DMS53 treated with DMSO at 0.1 percent for 48 hours (cell line): Measurements from ENCODE around the gene NAAA.
"Not testable (repeated sequence)": the region's sequence is repeated elsewhere in the genome, so short reads cannot be mapped to it uniquely, and the experiment has no call there.

Experiments
- DNase-seq: peaks from one replicate; lab custom pipeline; 2025; ENCODE audit not compliant: unreplicated experiment; lab: John Stamatoyannopoulos, UW

The NAAA gene

DNA sequence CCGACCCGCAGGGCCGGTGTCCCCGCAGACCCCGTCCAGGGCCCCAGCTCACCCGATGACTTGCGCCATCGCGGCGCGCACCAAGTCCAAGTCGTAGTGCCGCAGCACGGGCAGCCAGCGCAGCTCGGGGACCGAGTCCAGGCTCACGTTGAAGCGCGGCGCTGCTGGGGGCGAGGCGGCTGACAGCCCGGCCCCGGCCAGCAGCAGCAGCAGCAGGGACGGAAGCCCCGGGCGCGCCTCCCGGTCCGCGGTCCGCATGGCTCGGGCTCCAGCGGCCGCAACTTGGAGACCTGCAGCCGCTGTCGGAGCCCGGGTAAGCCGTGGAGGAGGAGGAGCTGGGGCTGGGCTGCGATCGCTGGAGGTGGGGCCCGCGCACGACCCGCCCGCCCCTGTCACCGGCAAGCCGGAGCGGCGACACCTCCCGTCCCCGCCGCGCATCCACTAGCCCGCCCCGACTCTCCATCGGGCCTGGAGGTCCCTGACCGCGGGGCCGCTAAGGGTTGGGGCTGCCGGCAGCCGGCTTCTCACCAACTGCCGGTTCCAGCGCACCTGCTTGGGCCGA, at the start of gene NAAA:
TSS of gene NAAA (minus strand) at position 322 of the 562 bp plus-strand sequence. CDS start at position 258, 64 bp downstream.
- peak; percentile 51 for DNase-seq

- no peak for DNase-seq
These were observed 49.2 kb upstream of the NAAA start for GRCh38 chr4:75989846-75990528.

GRCh38 chr4:75985116-75985515, 44.3 kb upstream of the NAAA start:
- DNase-seq: no peak

DNA sequence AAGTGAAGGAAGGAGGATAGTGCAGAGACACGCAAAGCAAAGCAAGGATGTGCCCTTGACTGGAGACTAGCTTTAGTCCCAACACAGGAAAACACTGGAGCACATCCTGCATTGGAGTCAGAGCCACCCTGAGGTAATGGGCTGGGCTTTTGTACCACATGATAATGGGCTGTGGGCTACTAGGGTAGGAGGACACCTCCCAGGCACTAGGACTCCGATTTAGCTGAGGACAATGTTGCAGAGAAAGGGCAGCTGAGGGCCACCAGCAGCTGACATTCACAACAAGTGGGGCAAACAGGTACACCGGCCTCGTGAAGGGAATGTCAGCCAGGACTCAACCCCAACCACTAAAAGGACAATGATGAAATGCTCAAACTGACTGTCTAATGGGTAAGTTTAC, 39.8 kb upstream of the NAAA start:
- DNase-seq: no peak

- no peak for DNase-seq
These were observed 35.4 kb upstream of the NAAA start for GRCh38 chr4:75976177-75976576.

GRCh38 chr4:75973766-75974165, 33.0 kb upstream of the NAAA start:
- no peak for DNase-seq

- DNase-seq: no peak
These were observed 27.3 kb upstream of the NAAA start for GRCh38 chr4:75968084-75968483.

GRCh38 chr4:75963558-75963957, 22.7 kb upstream of the NAAA start:
- no peak for DNase-seq

DNA sequence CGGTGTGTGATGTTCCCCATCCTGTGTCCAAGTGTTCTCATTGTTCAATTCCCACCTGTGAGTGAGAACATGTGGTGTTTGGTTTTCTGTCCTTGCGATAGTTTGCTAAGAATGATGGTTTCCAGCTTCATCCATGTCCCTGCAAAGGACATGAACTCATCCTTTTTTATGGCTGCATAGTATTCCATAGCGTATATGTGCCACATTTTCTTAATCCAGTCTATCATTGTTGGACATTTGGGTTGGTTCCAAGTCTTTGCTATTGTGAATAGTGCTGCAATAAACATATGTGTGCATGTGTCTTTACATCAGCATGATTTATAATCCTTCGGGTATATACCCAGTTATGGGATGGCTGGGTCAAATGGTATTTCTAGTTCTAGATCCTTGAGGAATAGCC, 21.3 kb upstream of the NAAA start:
- not testable (repeated sequence) for DNase-seq

DNA sequence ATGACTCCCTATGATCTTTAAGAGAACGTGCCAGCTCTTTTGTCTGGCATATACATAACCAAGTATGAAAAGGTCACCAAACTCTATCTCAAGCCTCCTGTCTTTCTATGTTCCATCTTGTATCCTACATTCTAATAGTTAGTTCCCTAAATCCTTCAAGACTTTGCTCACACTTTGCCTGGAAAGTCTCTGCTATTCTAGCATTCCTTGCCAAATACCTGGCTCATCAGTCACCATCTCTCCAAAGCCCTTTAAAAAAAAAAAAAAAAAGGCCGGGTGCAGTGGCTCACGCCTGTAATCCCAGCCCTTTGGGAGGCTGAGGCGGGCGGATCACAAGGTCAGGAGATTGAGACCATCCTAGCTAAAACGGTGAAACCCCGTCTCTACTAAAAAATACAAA, 17.7 kb upstream of the NAAA start:
- DNase-seq: not testable (repeated sequence)

DNA sequence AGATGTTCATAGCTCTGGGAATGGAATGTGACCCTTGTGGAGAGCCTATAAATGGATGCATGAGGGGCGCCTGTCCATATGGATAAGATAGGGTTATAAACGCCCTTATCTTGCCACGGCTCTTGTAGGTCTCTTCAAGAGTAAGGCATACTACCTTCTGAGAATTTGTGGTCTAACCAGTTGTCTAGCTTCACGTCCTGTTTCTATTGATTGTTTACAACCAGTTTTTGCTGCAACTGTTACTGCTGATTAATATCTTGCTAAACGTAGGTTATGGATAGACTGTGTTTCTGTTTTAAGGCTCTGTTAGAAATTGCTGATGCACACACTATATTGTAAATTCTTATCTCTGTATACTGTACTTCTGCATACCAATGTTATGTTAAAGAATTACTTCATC, 14.0 kb upstream of the NAAA start:
- DNase-seq: not testable (repeated sequence)

DNA sequence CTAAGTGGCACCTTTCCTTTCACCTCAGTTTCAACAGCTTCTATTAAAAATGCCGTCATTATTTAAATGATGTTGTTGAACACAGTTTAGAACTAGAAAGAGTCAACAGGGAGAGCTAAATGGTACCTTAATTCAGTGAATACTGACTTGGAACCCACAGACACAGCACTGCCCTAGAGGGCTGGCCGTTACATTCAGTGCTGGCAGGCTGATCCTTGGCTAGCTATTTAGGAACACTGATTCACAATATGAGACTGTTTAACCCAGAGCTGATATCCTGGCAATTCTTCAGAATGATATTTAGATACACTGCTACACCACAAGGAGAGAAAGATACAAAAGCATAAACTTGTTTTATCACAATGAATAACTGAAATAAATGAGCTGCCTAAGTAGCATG, 12.7 kb upstream of the NAAA start:
- no peak for DNase-seq

GRCh38 chr4:75950213-75950815, 9.5 kb upstream of the NAAA start:
- no peak for DNase-seq

DNA sequence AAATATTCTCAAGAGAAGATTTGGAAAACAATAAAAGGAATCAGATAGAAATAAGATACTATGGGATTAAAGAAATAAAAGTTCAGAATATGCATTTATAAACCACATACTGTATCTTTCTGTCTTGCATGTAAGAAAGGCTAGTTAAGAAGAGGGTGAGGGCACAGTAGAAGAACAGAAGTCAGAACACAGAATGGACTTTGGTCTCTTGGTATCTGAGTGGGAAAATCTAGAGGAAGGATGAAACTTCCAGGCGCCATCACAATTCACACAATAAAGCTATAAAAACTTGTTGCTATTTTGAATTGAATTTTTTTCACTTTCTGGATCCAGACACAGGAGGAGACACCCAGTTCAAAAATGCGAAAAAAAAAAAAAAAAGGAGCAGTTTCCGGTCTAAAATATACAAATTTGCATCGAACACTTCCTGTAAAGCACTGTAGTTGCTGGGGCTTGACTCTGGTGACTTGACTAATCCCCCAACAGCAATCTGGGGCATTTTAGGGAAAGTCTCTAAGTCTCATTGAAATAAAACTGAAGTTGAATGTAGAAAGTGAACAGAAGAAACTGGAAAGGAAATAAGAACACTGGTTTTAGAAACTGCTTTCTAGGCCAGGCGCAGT, 8.1 kb upstream of the NAAA start:
- DNase-seq: no peak

- peak; percentile 17 for DNase-seq
These were observed 722 bp downstream of the NAAA start for GRCh38 chr4:75939890-75940691.

- DNase-seq: no peak
These were observed 5.2 kb downstream of the NAAA start for GRCh38 chr4:75935628-75936027.

DNA sequence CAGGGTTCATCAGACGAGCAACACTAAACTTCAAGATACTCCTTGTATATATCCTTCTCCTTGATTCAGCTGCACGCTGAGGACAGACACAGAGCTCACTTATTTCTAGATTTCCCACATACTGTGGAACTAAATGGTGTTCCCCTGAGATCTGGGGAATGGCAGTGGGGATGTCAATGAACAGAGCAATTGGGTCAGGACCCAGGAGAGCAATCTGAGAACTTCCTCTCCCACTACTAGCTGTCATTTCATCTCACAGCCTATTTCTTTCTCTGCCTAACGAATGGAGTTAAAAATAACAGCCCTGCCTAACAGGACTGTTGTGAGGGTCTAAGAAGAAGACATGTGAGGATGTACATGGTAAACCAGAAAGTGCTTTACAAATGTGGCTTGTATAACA, 10.7 kb downstream of the NAAA start:
- DNase-seq: no peak

DNA sequence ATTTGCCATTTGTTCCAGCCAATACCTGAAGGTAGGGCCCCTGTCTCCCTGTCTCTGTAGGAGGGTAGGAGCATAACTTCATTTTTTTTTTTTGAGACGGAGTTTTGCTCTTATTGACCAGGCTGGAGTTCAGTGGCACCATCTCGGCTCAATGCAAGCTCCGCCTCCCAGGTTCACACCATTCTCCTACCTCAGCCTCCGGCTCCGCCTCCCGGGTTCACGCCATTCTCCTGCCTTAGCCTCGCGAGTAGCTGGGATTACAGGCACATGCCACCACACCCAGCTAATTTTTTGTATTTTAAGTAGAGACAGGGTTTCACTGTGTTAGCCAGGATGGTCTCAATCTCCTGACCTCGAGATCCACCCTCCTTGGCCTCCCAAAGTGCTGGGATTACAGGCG, 15.9 kb downstream of the NAAA start:
- DNase-seq: not testable (repeated sequence)

DNA sequence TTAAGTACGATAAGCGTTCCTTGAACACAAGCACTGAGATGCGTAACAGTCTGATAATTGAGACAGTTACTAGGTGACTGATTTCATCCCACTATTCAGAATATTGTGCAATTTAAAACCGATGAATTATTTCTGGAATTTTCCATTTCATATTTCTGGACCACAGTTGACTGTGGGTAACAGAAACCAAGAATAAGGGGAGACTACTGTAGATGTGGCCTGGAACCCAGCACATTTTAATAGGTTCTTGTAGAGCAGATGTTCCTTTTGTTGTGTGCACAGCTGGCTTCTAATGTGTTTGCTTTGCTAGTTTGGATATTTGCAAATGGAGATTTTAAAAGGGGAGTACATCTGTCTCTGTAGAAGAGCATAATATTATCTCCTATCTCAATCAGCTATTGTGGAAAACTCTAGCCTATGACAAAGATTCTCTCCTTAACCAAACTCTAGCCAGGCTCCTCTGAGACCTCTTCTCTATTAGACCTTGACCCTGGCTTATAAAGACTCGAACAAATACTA, 16.4 kb downstream of the NAAA start:
- DNase-seq: peak; percentile 42

DNA sequence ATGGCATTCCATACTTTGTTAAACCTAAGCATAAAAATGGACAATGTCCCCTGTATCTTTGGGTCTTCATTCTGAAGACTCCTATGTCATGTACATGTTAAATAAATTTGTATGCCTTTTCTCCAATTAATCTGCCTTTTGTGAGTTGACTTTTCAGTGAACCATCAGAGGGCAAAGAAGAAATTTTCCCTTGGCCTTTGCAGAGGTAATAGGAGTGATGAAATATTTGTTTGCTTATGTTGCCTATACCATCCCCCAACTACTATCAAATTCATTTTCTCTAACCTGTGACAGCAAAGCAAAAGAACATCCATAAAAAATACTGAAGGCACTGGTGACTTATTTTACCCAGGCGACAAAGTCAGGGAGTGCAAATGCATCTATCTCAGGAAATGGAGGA, 18.2 kb downstream of the NAAA start:
- DNase-seq: peak; percentile 2

DNA sequence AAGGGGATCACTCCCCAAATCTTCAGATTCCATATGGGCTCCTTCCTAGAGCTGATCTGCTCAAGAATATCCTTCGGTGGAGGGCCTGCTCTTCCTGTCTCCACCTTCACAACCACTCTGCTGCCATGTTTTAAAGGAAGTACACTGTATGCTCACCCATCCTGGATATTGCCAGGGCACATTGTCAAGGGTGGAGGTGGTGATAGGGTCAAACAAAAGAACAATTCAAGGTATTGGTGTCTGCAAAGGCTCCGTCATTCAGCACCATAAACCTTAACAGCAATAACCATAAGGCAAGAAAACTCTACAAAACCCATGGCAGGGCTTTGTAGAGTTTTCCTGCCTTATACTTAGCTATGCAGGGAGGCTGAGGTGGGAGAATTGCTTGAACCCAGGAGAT, 18.9 kb downstream of the NAAA start:
- DNase-seq: no peak
